ENCODE measurements around the gene PDLIM7. TPM values are rescaled to one million over a fixed set of nuclear protein-coding genes. Genes with fewer than 3 reads are reported as not detected.

PDLIM7 gene
- polyA plus RNA-seq, 1 donor (not counting 4 experiments of a cell fraction or from before 2014, with no cell fraction given) = 48.5 TPM

DNA sequence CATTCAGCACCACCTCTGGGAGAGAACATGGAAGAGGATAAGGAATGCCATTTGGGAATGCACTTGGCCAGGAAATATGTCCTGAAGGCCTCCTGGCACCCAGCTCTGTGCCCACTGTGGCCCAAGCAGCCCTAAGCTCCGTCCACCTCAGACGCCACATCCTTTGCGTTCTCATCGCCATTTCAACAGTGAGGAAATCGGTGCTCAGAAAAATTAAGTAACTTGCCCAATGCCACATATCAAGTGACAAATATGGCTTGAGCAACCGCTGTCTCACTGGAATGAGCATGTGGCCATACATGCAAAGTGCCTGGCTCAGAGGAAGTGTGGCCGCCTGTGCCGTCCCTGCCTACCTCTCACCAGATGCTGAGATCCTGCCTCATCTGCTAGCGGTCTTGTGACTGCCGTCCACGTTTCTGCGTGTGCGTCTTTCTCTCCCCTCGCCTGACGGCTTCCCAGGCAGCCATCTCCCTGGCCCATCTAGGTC, 13.2 kb upstream of the PDLIM7 start:
- no peak overlapping the region for H3K4me2 ChIP-seq (ENCODE audit: control insufficient read depth, extremely low read depth, insufficient read depth, low read depth, low read length)
- H3K36me3 ChIP-seq (ENCODE audit: control insufficient read depth in 2 of 2, extremely low read depth in 1 of 2, insufficient read depth in 2 of 2, low read length in 2 of 2) = peaks cover 31 to 40% of the 10 kb centered on the region in 2 experiments
- H3K9me1 ChIP-seq (ENCODE audit: control insufficient read depth, extremely low read depth, insufficient read depth, low read length) = no peaks in the 10 kb centered on the region
- TF ChIP-seq, protein P1, sequence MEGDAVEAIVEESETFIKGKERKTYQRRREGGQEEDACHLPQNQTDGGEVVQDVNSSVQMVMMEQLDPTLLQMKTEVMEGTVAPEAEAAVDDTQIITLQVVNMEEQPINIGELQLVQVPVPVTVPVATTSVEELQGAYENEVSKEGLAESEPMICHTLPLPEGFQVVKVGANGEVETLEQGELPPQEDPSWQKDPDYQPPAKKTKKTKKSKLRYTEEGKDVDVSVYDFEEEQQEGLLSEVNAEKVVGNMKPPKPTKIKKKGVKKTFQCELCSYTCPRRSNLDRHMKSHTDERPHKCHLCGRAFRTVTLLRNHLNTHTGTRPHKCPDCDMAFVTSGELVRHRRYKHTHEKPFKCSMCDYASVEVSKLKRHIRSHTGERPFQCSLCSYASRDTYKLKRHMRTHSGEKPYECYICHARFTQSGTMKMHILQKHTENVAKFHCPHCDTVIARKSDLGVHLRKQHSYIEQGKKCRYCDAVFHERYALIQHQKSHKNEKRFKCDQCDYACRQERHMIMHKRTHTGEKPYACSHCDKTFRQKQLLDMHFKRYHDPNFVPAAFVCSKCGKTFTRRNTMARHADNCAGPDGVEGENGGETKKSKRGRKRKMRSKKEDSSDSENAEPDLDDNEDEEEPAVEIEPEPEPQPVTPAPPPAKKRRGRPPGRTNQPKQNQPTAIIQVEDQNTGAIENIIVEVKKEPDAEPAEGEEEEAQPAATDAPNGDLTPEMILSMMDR (optimal IDR thresholded peaks at IDR 0.05 in 1 of 3, IDR thresholded peaks at IDR 0.05 in 1 of 3, conservative IDR thresholded peaks at IDR 0.05 in 1 of 3; ENCODE audit: extremely low read depth in 1 of 3, insufficient read depth in 2 of 3, low read length in 3 of 3) = no peak
- TF ChIP-seq EZH2 (IDR thresholded peaks at IDR 0.05; ENCODE audit: low read length) = no peak
- no peaks in the 10 kb centered on the region for H4K20me1 ChIP-seq (ENCODE audit: control insufficient read depth, extremely low read depth, insufficient read depth, low read length)
- H3K27ac ChIP-seq (ENCODE audit: control insufficient read depth, insufficient read depth, low read length) = no peak overlapping the region
- no peak overlapping the region for H2AFZ ChIP-seq (ENCODE audit: control insufficient read depth, low read length)
- H3K4me3 ChIP-seq (ENCODE audit: control insufficient read depth in 2 of 3, extremely low read depth in 1 of 3, insufficient read depth in 2 of 3, low read depth in 1 of 3, low read length in 3 of 3) = no peak overlapping the region
- DNase-seq (ENCODE audit: low read depth, low spot score) (no peak), FAIRE-seq (no peak)
- dilution Hi-C loops (cut with MboI; ENCODE audit: extremely low pct_ligation_motif_present, low sequenced_read_pairs) = no loop called here
- H3K9me3 ChIP-seq (ENCODE audit: control insufficient read depth, low read depth, low read length) = no peaks in the 10 kb centered on the region
- peaks cover 13% of the 10 kb centered on the region for H3K79me2 ChIP-seq (ENCODE audit: control insufficient read depth, insufficient read depth, low read length)
- no peak overlapping the region for H3K9ac ChIP-seq (ENCODE audit: control insufficient read depth, extremely low read depth, insufficient read depth, low read length)
- peaks cover 3% of the 10 kb centered on the region for H3K4me1 ChIP-seq (ENCODE audit: control insufficient read depth, extremely low read depth, insufficient read depth, low read length)
- H3K27me3 ChIP-seq (ENCODE audit: control insufficient read depth, extremely low read depth, insufficient read depth, low read length) = no peaks in the 10 kb centered on the region

DNA sequence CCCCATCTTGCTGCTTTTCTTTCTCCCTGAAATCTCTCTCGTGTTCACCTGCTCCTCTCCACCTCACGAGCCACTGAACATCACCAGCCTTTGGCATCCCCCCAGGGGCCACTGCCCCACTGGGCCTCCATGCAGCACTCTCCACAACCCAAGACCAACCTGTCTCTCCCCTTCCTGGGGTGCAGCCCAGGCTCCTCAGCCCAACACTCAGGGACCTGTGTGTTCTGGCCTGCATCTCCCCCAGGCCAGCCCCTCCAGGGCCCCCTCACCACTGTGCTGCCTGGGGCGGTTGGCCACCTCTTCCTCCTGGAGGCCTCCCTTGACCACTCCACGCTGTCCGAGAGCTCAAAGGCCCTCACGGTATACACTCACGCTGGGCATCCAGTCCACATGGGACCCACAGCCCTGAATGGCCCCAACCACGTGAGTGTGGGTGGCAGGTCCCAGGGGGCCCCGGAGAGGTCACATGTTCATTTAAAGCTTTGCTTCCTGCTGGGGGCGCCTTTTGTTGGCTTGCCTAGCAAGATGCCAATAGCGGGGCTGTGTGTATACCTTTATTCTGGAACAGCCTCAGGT, 12.7 kb upstream of the PDLIM7 start:
- dilution Hi-C loops (cut with MboI; ENCODE audit: extremely low pct_ligation_motif_present, low sequenced_read_pairs) = no loop called here
- Histone ChIP-seq H3K4me3 (ENCODE audit: control insufficient read depth in 2 of 3, extremely low read depth in 1 of 3, insufficient read depth in 2 of 3, low read depth in 1 of 3, low read length in 3 of 3) (no peak overlapping the region), H3K9ac (ENCODE audit: control insufficient read depth, extremely low read depth, insufficient read depth, low read length) (no peak overlapping the region)

More for the DNA sequence above, 12.7 kb upstream of the PDLIM7 start:
- no peak for DNase-seq (ENCODE audit: low read depth, low spot score)
- Histone ChIP-seq H3K9me3 (ENCODE audit: control insufficient read depth, low read depth, low read length) (no peaks in the 10 kb centered on the region), H3K4me1 (ENCODE audit: control insufficient read depth, extremely low read depth, insufficient read depth, low read length) (no peaks in the 10 kb centered on the region), H3K27me3 (ENCODE audit: control insufficient read depth, extremely low read depth, insufficient read depth, low read length) (no peaks in the 10 kb centered on the region), H3K36me3 (ENCODE audit: control insufficient read depth in 2 of 2, extremely low read depth in 1 of 2, insufficient read depth in 2 of 2, low read length in 2 of 2) (peaks cover 28 to 37% of the 10 kb centered on the region in 2 experiments), H3K79me2 (ENCODE audit: control insufficient read depth, insufficient read depth, low read length) (peaks cover 8% of the 10 kb centered on the region), H3K4me2 (ENCODE audit: control insufficient read depth, extremely low read depth, insufficient read depth, low read depth, low read length) (no peak overlapping the region), H3K27ac (ENCODE audit: control insufficient read depth, insufficient read depth, low read length) (no peak overlapping the region), H2AFZ (ENCODE audit: control insufficient read depth, low read length) (no peak overlapping the region), H3K9me1 (ENCODE audit: control insufficient read depth, extremely low read depth, insufficient read depth, low read length) (no peaks in the 10 kb centered on the region), H4K20me1 (ENCODE audit: control insufficient read depth, extremely low read depth, insufficient read depth, low read length) (no peaks in the 10 kb centered on the region)
- TF ChIP-seq, protein P1 (optimal IDR thresholded peaks at IDR 0.05 in 1 of 3, IDR thresholded peaks at IDR 0.05 in 1 of 3, conservative IDR thresholded peaks at IDR 0.05 in 1 of 3; ENCODE audit: extremely low read depth in 1 of 3, insufficient read depth in 2 of 3, low read length in 3 of 3) = no peak
- TF ChIP-seq EZH2 (IDR thresholded peaks at IDR 0.05; ENCODE audit: low read length) = no peak
- FAIRE-seq = no peak
